CD4-positive, alpha-beta T cell treated with Interleukin-15 for 1 hour (primary cell): ENCODE results near the gene ANKRD66.
"Not testable (repeated sequence)": the region's sequence is repeated elsewhere in the genome, so short reads cannot be mapped to it uniquely, and the experiment has no call there.

ENCODE experiments used
- DNase-seq: peaks from one replicate; pipeline ENCODE4 v3.0.0-alpha.2; 2020

Gene ANKRD66

DNA sequence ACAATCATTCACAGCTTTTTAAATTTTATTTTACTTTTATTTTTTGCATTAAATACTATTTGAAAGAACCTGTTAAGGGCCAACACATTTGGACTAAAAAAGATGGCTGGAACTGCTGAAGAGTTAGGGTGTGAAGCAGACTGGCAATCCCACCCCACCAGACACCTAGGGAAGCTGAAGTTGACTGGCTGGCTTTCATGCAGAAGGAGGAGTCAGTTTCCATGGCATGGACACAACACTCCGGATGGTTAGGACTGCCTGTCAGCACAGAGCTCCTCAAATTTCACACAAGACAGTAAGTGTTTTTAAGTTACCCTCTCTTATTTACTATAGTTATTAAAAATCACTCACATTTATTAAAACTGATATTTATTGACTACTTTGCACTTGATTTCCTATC, at the start of gene ANKRD66:
Gene ANKRD66, plus strand, starts transcription at position 238 of the 400 bp plus-strand sequence. CDS start 5,016 bp downstream, outside the sequence.
- no peak for DNase-seq

DNA sequence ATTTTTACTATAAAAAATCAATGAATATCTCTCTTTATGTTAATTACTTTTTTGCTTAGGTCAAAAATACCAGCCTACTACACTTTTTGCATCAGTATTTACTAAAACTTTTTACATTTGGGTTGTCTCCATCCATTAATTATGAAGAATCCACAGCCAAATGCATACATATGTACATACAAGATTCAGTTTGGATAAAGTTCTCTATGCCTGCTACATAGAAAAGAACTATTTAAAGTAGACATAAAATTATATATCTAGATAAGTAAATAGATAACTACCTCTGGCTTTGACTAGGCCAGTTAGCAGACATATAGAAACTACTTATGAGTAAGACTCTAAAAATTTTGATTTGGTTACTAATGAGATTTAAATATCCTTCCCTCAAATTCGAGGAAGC, 46.8 kb upstream of the ANKRD66 start:
- no peak for DNase-seq

DNA sequence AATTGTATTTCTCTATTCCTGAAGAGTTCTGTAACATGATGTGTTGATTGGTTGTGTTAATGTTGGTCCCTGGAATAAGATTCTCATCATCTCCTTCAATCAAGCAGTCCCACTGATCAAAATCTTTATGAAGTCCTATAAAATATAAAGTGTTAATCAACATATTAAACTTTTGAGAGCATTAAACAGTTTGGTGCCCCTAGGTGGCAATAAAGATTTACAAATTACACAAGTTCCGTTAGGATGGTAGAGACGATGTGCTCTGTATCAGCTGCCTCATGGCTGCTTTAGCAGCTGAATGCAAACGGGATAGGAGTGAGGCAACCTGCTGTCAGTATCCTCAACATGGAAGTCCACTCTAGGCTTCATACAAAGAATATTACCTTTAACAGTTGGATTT, 42.2 kb upstream of the ANKRD66 start:
- no peak for DNase-seq

- no peak for DNase-seq
Measured at GRCh38 chr6:46706464-46706863, 40.3 kb upstream of the ANKRD66 start.

GRCh38 chr6:46711491-46711890, 35.2 kb upstream of the ANKRD66 start:
- no peak for DNase-seq

GRCh38 chr6:46715141-46715540, 31.6 kb upstream of the ANKRD66 start:
- no peak for DNase-seq

DNA sequence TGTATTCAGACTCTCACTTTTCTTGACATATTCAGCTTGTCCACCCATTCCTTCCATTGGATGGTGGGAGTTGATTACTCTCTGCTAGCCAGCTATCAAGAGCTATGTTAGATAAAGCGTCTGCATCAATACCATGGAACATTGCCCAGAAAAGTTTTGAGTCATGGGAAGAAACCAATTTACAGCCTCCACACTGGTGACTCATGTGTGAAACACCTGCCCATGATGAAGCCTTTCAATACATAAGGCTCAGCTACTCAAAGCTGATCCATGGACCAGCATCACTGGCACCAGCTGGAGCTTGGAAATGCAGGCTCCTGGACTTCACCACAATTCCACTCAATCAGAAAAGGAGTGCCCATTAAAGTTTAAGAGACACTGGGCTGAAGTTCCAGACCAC, 27.6 kb upstream of the ANKRD66 start:
- DNase-seq: no peak

DNA sequence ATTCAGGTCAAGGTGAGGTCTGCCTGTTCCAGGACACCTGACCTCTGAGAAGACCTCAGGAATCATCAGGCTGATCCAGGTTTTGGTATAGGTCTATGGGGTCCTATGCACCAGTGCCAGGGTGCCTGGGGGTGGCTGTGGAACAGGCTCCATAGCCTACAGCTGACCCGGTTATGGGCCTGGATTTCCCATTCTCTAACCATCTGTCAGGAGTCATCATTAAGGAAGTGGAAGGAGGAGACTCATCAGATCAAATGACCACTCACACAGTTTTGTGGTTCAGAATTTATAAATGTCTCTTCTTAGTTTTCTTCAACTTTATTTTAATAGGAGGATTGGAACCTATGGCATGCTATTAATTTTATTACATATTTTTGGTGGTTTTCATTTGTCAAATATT, 26.3 kb upstream of the ANKRD66 start:
- no peak for DNase-seq

GRCh38 chr6:46729787-46730326, 16.9 kb upstream of the ANKRD66 start:
- no peak for DNase-seq

DNA sequence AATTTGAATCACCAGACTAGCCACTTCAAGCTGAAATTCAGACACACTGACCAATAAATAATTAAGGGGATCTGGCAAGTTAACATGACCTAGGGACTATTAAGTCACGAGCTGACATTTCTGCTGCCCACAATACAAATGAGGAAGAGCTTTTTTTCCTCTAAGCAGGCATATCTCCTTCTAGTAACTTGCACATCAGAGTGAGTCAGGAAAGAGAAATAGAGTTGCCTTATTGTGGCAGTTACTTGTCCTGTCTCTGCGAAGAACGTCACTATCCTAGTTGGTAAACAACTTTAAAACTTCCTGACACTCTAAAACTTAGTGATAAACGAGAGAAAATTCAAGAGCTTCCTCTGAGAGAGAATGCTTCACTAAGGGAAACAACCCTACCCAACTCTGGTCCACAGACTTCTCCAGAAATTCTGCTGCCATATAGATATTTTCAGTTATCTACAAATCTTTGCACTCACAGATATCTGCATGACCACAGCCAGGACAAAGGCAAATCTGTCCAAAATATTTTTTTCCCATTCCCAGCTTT, 15.7 kb upstream of the ANKRD66 start:
- no peak for DNase-seq

- DNase-seq: no peak
Measured at GRCh38 chr6:46733341-46733801, 13.4 kb upstream of the ANKRD66 start.

GRCh38 chr6:46734867-46735719, 11.6 kb upstream of the ANKRD66 start, which contains the start of gene PLA2G7:
Gene PLA2G7, minus strand, starts transcription at chr6:46735375. Its CDS starts 12,484 bp downstream, at chr6:46722891.
- DNase-seq: no peak

DNA sequence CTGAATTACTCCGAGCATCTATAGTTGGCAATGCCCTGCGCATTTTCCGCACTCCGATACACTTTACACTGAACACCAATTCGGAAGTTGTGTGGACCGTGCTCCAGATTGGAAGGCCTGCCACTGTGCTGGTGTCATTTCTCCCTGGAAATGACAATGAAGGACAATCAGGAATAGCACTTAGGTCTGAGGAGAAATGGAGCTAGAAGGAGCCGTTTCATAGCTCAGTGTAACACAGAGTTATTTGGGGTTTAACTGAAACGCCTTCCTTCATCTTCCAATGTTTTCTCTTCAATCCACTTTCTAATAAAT, 11.1 kb upstream of the ANKRD66 start:
- DNase-seq: no peak

DNA sequence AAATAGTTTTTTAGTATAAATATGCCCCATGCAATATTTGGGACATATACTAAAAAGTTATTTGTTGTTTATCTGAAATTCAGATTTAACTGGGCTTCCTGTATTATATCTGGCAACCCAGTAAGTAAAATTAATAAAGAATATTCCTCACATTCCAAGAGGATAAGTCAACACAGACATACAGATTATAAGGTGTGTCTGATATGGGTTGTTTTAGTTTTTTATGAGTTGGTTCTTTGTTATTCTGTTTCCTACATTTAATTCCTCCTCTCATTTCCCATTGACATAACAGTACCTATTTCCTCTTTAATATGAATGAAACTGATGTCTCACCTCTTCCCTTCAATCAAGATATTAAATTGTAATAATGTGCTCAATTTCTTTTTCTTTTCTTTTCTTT, 9.8 kb upstream of the ANKRD66 start:
- no peak for DNase-seq

DNA sequence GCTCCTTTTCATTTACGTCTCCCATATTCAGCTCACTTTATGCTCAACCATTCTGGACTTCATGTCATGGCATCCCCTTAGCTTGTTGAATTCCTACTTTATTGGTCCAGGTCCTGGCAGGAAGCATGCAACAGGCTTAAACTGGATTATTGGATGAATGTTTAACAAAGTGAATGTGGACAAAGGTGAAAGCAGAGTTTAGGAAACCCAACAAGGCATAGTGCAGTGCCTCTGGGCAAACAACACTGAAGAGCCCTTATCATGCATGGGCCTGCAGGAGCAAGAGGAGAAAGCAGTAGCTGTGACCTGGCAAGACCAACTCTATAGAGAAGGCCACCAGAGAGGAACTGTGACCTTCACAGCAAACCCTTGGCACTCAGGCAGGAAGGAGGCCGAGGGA, 5.3 kb upstream of the ANKRD66 start:
- DNase-seq: no peak

DNA sequence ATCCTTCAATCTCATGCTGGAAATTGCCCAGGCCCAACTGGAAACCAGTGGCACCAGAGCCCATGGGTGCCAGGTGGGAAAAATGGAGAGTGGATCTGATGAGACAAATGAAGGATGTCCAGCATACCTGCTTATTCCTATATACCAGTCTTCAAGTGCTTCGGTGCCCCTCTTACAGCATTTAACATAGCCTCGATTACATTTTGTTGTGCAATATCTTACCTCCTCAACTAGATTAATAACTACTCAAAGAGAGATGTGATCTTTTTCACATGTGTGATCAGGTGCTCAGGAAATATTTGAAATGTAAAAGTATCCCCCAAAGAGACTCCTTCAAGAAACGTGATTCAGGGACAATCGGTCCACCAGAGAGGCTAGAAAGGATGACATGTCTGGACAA, 4.8 kb upstream of the ANKRD66 start:
- no peak for DNase-seq

DNA sequence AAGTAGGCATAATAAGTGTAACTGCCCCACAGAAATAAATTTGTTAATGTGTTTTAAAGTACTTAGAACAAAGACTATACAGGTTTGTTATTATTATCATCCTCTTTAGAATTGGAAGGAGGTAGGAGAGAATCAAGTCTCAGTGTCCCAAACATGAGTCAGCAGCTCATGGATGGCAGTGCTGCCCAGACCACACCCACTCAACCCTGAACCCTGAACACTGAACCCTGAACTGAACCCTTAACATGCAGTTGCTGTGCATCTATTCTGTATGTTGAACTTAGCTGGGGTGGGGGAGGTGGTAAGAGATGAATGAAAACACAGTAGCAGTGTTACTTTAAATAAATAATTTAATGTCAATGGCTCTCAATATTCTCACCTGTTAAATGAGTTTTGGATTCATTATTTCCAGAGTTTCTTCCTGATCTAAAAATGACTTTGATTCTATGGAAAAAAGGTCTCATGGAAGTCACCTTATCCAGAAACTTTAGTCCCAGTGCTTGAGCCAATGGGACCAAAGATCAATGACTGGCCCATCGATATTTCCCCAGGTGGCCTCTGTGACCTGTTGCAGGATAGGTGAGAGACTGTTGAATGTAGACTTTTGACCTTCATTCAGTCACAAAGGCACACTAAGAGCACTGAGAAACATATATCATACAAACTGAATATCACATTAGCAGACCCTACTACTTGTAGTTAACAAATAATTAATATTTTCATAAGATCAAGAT, 3.1 kb upstream of the ANKRD66 start:
- no peak for DNase-seq

GRCh38 chr6:46744159-46744725, 2.5 kb upstream of the ANKRD66 start:
- DNase-seq: not testable (repeated sequence)

- no peak for DNase-seq
Measured at GRCh38 chr6:46745973-46746372, 760 bp upstream of the ANKRD66 start.

- no peak for DNase-seq
Measured at GRCh38 chr6:46748940-46749503, 2.3 kb downstream of the ANKRD66 start.

- DNase-seq: no peak
Measured at GRCh38 chr6:46749731-46750130, 3.0 kb downstream of the ANKRD66 start.

GRCh38 chr6:46751658-46752057, 4.9 kb downstream of the ANKRD66 start:
- no peak for DNase-seq

DNA sequence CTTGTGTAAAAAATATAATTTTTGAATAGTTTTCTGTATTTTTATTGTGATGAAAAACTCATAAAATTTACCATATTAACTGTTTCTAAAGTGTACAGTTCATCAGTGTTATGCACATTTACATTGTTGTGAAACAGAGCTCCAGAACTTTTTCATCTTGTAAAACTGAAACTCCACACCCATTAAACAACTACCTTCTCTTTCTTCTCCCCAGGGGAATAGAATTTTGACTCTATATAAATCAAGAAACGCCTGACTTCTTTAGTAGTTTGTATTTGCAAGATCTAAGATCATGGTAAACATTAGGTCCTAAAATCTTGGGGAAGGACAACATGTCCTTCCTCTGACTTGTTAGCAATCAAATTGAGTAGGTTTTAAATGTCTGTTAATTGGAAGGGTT, 9.1 kb downstream of the ANKRD66 start:
- no peak for DNase-seq
